GM18909 (cell line): ENCODE measurements around the gene POM121.
"Not testable (repeated sequence)": the region's sequence is repeated elsewhere in the genome, so short reads cannot be mapped to it uniquely, and the experiment has no call there.

ENCODE experiments used
- ATAC-seq: cut with Tn5 transposase; IDR thresholded peaks from one replicate; pipeline ENCODE4 v1.9.1; 2021; ENCODE audit warnings: mild to moderate bottlenecking; ENCODE audit not compliant: unreplicated experiment, poor library complexity

Gene POM121

DNA sequence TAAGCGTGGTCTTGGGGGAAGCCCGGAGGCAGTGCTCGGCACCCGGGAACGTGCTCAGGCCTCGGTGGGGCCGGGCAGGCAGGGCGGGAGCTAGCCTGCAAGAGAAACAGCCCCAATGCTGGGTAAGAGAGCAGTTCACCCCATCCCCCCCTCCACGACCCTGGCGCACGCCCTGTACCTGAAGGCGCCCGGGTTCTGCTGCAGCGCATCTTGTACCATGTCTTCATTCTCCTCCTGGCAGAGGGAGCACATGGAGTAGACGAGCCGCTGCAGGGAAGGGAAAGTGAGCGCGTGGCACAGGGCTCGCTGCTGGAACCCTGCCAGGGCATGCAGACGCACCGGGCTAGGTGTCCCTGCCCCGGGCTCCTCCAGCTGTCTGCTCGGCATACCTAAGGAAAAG, 23.8 kb downstream of the POM121 start:
- not testable (repeated sequence) for ATAC-seq

DNA sequence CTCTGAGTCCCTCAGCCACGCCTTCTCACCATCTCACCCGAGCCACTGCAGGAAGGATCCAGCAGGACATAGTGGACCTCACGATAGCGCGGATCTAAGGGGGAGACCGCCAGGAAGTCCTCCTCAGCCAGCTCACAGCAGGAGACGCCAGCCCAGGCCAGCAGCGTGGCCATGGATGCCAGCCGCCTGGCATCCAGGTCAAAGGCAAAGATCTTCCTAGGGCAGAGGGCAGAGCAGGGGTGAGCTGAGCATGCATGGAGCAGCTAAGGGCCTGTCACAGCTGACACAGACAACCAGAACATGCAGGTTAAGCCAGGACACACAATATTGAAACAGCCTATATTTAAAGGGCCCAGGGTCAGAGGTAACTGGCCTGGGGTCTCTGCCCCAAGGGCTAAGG, 24.4 kb downstream of the POM121 start:
- not testable (repeated sequence) for ATAC-seq

DNA sequence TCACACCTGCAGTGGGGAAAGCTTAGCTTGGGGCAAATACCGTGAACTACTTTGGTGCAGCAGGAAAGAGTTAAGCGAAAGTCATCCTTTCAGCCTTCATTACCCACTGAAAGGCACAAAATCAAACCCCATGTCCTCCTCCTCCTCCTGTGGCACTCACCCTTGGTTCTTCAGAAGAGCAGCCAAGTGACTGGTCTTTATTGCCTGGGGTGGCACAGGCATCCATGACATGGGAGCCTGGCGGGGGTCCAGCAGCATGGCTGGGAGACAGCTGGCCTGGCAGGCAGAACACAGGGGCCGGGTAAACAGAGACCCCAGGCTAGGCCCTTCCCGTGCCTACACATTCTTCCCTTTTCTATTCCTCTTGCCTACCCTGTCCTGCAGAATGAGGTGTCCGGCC, 24.8 kb downstream of the POM121 start:
- ATAC-seq: not testable (repeated sequence)

DNA sequence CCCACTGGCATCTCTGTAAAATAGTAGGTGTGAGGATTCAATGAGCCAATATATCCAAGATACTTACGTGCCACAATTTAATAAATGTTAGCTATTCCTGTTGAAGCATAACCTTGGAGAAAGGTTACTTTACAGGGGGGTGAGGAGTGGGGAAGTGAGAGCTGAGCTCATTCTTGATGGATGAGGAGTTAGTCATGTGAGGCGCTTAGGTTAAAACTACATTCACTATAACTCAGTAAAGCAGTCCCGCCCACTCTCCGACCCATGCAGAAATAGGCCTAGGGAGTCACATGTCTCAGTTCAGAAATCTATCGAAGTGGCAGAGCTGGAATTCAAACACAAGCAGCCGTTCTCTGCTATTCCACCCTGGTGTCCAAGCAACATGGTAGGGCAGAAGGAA, 25.5 kb downstream of the POM121 start:
- ATAC-seq: not testable (repeated sequence)

DNA sequence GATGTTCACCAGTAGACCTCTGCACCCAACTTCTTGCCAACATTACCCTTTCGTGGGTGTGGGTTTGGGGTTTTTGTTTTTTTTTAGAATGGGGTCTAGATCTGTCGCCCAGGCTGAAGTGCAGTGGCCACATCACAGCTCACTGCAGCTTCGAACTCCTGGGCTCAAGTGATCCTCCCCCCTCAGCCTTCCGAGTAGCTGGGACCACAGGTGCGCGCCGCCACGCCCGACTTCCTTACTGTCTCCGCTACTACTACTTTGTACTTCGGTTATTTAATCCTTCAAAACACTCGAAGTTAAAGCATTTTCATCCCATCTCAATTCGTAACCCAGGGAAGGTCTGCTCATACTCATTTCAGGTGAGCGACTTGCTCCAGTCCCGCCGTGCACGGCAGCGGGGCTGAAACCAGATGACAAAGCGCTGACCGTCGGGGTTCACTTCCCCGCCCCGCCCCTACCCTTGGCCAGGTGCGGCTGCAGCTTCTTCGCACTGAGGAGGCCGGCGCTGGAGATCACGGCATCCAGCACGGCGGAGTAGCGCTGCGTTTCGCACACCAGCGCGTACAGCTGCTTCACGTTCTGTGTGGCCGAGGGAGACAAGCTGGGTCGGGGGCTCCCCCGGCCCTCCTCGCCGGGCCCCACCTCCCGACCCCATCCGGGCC, 29.1 kb downstream of the POM121 start:
- ATAC-seq: peak; percentile 66

DNA sequence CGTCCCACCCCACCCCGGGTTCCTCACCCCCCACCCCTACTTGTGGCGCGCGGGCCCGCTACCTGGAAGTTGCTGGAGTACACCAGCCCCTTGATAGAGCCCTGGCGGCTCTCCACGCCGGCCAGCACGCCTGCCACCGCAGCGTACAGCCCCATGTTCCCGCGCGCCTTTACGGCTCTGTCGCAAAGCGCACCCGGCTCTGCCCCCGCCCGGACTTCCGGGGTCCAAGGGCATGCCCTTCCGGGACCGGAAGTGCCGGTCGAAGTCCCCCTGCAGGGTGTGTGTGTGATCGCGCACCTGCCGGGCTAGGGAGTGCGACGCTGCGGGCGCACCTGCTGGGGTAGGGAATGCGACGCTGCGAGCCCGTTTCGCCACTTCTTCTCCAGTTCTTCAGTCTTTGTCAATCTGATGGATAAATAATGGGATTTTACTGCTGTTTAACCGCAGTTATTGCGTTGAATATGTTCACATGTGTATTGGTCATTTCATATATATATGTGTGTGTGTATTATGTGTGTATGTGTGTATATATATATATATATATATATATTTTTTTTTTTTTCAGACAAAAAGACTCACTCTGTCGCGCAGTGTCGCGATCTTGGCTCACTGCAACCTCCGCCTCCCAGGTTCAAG, 29.8 kb downstream of the POM121 start:
- peak; percentile 89 for ATAC-seq

DNA sequence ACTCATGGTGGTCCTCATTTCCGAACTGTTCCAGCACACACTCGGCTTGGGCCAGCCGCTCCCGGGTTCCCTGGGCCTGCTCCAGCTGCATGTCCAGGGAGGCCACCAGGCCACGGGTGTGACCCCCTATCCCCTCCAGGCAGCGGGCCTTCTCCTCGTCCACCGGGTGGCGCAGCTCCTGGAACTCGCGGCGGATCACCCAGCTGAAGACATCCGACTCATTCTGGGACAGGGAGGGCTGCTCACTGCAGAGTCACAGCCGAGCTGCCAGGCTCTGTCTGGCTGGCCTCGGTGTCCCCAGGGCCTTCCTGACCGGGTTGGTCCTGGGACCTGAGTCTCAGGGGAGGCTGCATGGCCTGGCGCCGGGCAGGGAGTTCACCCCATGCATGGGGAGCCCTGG, 35.1 kb downstream of the POM121 start:
- not testable (repeated sequence) for ATAC-seq

DNA sequence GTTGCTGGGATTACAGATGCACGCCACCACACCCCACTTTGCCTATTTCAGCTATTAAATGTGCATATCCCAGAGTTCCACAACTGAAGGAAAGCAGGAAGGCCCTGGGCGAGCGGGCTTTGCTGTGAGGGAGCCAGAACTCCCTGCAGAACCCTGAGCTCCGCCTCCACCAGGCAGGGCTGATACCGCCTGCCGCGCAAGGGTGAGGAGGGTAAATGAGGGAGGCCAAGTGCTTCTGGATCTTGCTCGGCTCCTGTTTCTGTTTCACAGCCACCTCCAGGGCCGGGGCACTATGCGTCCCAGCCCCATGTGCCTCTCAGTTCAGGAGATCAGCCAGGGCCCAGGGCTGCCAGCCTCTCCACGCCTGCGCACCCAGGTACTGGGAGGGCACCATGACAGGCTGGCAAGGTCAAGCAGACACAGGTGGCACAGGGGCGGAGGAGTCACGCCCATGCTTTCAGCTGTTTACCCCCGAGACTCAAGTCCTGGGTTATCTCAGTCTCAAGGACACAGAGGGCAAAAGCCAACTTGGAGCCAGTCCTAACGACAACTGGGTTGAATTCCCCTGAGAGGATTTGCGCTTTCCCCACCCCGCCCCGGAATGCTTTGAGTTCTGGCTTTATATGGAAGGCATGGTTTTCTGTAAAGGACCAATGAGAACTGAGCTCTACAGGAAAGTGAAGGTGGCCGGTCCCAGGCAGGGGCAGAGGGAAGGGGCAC, 35.9 kb downstream of the POM121 start:
- ATAC-seq: not testable (repeated sequence)

DNA sequence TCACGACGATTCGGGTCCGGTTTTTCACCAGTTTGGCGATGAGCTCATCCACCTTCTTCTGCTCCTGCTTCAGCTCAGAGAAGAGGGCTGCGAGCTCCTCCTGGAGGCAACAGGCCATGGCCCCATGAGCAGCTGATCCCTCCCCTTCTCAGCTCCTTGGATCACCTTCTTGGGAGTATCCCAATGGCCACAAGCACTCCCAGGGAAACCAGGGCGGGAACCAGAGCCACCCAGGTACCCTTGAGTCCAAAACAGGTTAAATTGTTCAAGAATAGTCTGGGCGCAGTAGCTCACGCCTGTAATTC, 36.4 kb downstream of the POM121 start:
- ATAC-seq: not testable (repeated sequence)

DNA sequence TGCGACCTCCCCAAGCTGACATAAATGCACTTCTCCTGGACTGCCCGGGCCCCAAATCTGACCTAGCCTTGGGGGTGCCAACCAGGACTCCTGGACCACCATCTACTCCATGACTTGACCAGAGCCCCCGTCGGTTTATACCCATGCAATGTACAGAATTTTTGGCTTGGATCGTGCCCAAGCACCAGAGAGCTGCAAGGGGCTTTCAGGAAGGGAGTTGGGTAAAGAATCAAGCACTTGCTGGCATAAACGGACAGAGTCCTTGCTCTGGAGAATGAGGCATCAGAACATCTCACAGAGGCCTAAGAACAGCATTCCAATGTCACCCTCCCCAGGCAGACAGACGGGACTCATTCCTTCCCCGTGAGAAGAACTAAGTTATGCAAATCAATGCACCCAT, 38.2 kb downstream of the POM121 start:
- ATAC-seq: not testable (repeated sequence)

DNA sequence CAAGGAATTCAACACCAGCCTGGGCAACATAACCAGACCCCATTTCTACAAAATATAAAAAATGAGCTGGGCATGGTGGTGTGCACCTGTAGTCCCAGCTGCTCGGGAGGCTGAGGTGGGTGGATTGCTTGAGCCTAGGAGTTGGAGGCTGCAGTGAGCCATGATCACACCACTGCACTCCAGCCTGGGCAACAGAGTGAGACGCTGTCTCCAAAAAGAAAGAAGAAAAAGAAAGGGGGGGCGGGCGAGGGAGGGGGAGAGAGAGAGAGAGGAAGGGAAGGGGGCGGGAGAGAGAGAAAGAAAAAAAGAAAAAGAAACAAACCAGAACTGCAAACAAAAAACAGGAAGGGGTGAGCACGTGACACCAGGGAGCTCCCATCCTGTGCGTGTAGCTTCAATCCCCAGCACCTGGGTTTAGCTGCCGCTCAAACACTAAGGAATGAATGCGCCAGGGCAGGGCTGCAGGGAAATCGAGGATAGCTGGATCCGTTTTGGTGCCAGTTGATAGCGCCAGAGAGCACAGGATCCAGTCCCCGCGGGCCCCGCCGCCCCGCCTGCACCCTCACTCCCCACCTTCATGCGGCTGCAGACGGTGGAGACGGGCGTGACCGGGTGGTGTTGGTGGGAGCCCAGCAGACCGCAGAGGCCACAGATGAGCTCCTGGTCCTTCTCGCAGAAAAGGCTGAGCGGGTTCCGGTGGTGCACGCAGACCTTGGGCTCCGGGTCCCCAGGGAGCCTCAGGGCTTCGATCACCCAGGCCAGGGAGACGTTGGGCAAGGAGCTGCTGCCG, 40.5 kb downstream of the POM121 start:
- peak; percentile 55 for ATAC-seq

DNA sequence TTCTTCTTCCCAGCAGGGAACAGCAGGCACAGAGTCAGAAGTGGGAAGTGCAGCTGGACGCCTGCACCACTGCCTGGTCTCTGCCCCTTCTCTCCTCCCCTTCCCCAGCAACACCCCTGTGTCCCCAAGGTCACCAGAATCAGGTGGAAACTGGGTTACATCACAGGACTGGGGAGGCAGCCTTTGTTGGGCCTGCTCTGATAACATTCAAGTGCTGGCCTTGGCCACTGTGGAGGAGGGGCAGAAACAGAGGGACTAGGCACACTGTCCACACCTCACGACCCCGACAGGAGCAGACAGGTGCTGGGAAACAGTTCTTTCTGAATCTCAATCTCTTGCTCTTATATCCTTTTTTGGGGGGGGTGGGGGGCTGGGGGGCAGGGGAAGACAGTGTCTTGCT, 42.0 kb downstream of the POM121 start:
- ATAC-seq: not testable (repeated sequence)

DNA sequence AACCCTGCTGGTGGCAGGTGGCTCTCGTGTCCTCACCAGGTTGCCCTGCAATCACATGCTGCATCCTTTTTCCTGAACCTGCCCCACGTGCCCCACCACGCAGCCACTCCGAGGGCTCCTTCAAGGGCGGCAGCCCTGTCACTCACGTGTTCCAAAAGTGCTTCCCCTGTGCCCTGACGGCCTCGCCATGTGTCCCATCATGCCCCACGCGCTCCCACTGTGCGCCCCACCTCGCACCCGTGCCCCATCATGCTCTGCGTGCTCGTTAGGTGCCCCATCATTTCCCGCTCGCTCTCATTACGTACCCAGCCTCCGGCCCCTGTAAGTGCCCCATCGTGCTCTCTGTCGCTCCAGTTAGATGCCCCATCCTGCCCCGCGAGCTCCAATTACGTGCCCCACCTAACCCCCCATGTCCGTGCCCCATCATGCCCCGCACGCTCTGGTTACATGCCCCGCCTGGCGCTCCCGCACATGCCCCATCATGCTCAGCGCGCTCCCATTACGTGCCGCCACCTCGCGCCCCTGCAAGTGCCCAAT, 44.2 kb downstream of the POM121 start, which contains the start of gene TRIM74:
Gene TRIM74 (minus strand): TSS at position 487 of the 537 bp plus-strand sequence. CDS start 3,309 bp downstream, outside the sequence.
- ATAC-seq: not testable (repeated sequence)

DNA sequence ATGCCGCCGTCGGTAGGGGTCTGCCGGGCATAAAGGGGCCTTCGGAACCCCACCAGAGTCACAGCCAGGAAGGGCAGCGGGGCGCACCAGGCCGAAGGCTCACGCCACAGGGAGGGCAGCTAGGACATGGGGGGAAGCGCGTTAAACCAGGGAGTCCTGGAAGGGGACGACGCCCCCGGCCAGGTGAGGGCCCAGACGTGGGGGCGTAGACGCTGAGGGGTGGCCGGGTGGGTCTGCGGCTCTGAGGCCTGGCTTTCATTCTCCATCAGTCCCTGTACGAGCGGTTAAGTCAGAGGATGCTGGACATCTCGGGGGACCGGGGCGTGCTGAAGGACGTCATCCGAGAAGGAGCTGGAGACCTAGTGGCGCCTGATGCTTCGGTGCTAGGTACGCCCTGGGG, 44.8 kb downstream of the POM121 start:
- ATAC-seq: not testable (repeated sequence)

DNA sequence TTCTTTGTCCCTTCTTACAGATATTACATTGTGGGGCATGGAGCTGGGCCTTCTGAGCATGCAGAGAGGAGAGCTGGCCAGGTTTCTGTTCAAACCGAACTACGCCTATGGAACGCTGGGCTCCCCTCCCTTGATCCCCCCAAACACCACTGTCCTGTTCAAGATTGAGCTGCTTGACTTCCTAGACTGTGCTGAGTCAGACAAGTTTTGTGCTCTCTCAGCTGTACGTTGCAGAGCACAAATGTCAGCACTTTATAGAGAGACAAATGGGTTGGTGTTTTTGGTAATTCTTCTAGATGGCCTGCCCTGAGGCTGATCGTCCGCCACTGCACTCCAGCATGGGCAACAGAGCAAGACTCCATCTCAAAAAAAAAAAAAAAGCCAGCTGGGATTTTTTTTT, 46.6 kb downstream of the POM121 start:
- not testable (repeated sequence) for ATAC-seq

DNA sequence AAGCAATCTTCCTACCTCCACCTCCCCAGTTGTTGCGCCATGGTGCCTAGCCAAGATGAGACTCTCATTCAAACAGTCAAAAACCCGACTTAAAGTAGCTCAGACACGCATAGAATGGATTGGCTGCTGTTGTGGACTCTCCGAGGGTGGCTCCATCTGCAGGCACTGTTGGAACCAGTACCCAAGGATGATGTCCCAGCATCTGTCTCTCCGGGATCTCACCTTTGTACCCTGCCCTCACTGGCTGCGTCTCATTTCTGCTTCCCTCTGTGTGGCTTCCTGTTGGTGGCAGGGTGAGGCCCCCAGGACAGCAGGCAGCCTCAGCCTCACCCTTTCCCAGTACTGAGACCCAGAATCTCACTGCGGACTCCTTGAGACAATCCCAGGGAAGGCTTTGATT, 49.9 kb downstream of the POM121 start:
- not testable (repeated sequence) for ATAC-seq

DNA sequence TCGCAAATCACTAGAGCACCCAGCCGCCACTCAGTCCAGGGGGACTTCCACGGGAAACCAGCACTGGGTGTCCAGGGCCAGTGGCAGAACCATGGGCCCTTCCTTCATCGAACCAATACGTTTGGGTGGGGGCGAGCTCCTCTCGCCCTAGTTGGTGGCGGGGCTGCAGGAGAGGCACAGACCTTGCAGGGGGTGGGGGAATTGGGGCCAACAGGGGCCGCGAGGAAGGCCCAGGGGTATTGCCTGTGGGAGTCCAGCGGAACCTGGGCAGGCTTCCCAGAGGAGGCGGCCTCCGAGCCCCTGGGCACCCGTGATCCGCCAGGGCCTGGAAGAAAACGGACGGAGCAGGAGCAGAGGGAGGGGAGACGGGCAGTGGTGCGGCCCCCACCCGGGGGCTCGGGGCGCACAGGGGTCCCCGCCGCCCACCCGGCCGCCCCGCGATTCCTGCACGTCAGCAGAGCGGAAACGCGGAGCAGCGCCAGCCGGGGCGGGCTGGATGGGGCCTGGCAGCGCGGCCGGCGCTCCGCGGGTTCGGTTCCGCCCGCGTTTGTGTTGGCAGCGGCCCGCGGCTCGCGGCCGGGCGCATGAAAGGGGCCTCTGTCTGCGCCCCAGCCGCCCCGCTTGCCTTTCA, 50.9 kb downstream of the POM121 start:
- ATAC-seq: not testable (repeated sequence)

DNA sequence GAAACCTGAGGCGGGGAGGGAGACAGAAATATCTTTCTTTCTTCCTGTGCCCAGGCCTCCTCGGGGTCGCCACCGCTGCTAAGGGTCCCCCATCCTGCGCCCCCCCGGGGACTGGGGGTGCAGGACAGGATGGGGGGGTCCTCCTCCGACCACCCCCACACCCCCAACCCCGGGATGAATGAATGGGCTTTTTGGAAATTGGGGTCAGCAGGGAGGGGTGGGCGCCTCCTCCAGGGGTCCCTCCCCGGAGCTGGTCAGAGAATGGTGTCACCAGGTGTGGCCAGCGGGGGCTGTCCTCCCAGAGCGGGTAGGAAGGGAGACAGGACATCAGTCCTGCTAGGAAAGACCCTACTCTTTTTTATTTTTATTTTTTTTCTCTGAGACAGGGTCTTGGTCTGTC, 51.5 kb downstream of the POM121 start:
- not testable (repeated sequence) for ATAC-seq

DNA sequence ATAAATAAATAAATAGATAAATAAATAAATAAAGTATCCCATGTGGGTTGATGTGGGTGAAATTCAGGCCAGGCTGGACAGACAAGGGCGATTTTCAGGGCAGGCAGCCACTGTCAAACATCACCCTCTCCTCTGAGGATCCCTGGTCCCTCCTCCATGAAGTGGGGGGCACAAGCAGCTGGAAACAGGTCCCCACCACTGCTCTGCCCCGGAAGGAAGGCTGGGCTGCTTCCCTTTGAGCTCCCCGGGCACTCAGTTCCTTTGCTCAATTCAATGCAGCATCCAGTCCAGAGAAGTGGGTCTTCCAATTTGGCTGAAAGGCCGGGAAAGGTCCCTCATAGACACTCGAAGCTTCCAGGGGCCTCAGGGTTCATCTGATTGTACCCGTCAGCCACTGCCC, 55.5 kb downstream of the POM121 start:
- not testable (repeated sequence) for ATAC-seq

DNA sequence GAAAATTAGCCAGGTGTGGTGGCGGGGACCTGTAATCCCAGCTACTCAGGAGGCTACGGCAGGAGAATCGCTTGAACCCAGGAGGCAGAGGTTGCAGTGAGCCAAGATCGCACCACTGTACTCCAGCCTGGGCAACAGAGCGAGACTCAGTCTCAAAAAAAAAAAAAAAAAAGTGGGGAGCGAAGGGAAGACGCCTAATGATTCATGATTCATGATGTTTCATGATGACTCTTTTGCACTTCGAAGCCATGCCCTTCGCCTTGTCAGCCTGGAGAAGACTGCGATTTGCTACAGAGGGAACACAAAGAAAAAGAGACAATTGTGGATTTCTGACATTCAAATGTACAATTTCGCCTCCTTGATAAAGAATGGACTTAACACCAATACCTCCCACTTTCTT, 57.2 kb downstream of the POM121 start:
- not testable (repeated sequence) for ATAC-seq
